Left lung (tissue), 10 donors: Measurements from ENCODE around the gene LAMA1. TPM values are rescaled to one million over a fixed set of nuclear protein-coding genes. Genes with fewer than 3 reads are reported as not detected.

ENCODE experiments used
- ATAC-seq: fragments of 200-7000 bp; cut with Tn5 transposase; one replicate; pipeline ENCODE4 v1.9.1; 2020; ENCODE audit warnings: moderate library complexity
- DNase-seq, 4 donors: peaks; one replicate each; pipeline ENCODE4 v3.0.0-alpha.2; 2013 to 2020
- H3K27ac ChIP-seq, 2 donors: fragments of 200-600 bp; sonication (generic) in 1 of 2; one replicate each; pipeline versions ENCODE4 v1.5.0 to v1.8.0; 2020 to 2021
- H3K27me3 ChIP-seq, 2 donors: fragments of 200-600 bp; sonication (generic) in 1 of 2; one replicate each; pipeline versions ENCODE4 v1.5.0 to v1.8.0; 2020 to 2021
- H3K36me3 ChIP-seq, 2 donors: fragments of 200-600 bp; sonication (generic) in 1 of 2; one replicate each; pipeline versions ENCODE4 v1.5.0 to v1.8.0; 2020 to 2021
- H3K4me1 ChIP-seq, 2 donors: fragments of 200-600 bp; one replicate each; pipeline ENCODE4 v1.8.0; 2021
- H3K4me3 ChIP-seq, 2 donors: fragments of 200-600 bp; sonication (generic) in 1 of 2; one replicate each; pipeline versions ENCODE4 v1.5.0 to v1.8.0; 2020 to 2021; ENCODE audit warnings: mild to moderate bottlenecking in 1 of 2
- H3K9me3 ChIP-seq, 2 donors: fragments of 200-600 bp; sonication (generic) in 1 of 2; one replicate each; pipeline versions ENCODE4 v1.5.0 to v1.8.0; 2020 to 2021
- intact Hi-C, 2 donors: fragments of 100-400 bp; cut with DNase I; formaldehyde crosslinking; loops; one replicate each; pipeline versions ENCODE4 v1.11.2 to v1.14.2; 2022
- polyA plus RNA-seq, 6 donors: library from polyadenylated mRNA; unstranded; fragments of 120-200 nt; gene quantifications; one replicate each; pipeline ENCODE4 v1.2.1, GENCODE V29; 2013; ENCODE audit not compliant: insufficient read length in 6 of 6
- total RNA-seq, 2 donors: library from RNA; stranded (reverse); fragmentation: NEBNext Ultra II Directional; extraction: Animal tissue kit (Norgen Biotek cat#: 25700); gene quantifications; one replicate each; pipeline ENCODE4 v1.2.1, GENCODE V29; 2021
- TF ChIP-seq, protein P1 (sequence below), 2 donors: fragments of 200-600 bp; sonication (generic) in 1 of 2; IDR thresholded peaks; one replicate each; pipeline versions ENCODE4 v1.5.0 to v1.8.0; 2021; ENCODE audit warnings: antibody characterized with exemption in 2 of 2
- donor health status: DM: no; HTN: yes; CAD: no.
- donor health status: DM: no; HTN: no; CAD: no.

Gene LAMA1
- total and polyA plus RNA-seq, 8 donors = 2.4 to 22.9 (median 11.6) TPM

DNA sequence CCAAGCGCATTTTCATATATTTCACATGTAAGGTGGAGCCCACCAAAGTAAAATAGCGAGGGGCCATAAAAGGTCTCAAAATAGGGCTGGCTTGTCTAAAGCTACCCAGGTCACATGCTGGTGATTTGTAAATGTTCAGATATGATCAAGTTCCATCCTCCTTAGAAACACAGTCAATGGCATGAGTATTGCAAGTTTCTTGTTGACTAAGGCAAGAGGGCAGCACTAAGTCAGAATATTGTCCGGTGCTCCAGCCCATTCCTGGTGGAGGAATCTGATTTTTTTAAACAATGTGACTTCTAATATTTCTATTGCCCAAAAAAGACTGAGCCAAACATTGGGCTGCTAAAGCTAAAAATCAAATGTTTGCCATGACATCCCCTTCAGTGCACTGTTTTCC is 85.1 kb downstream of the LAMA1 start:
- no peak for ATAC-seq
- H3K9me3 ChIP-seq = no peaks in the 10 kb centered on the region
- intact Hi-C loops = loop anchor here in 1 of 2 donors (10.0 kb wide), 1 partner anchor 142 kb away; no protein-coding TSS in a partner anchor
- H3K27me3 ChIP-seq = no peaks in the 10 kb centered on the region
- no peak overlapping the region for H3K4me3 ChIP-seq
- TF ChIP-seq, protein P1, sequence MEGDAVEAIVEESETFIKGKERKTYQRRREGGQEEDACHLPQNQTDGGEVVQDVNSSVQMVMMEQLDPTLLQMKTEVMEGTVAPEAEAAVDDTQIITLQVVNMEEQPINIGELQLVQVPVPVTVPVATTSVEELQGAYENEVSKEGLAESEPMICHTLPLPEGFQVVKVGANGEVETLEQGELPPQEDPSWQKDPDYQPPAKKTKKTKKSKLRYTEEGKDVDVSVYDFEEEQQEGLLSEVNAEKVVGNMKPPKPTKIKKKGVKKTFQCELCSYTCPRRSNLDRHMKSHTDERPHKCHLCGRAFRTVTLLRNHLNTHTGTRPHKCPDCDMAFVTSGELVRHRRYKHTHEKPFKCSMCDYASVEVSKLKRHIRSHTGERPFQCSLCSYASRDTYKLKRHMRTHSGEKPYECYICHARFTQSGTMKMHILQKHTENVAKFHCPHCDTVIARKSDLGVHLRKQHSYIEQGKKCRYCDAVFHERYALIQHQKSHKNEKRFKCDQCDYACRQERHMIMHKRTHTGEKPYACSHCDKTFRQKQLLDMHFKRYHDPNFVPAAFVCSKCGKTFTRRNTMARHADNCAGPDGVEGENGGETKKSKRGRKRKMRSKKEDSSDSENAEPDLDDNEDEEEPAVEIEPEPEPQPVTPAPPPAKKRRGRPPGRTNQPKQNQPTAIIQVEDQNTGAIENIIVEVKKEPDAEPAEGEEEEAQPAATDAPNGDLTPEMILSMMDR (IDR thresholded peaks at IDR 0.05) = no peak
- DNase-seq = no peak
- no peak overlapping the region for H3K27ac ChIP-seq
- no peaks in the 10 kb centered on the region for H3K4me1 ChIP-seq
- no peaks in the 10 kb centered on the region for H3K36me3 ChIP-seq

- Histone ChIP-seq H3K36me3 (no peaks in the 10 kb centered on the region), H3K27me3 (no peaks in the 10 kb centered on the region), H3K4me3 (no peak overlapping the region), H3K4me1 (no peaks in the 10 kb centered on the region), H3K27ac (no peak overlapping the region), H3K9me3 (no peaks in the 10 kb centered on the region)
- intact Hi-C loops = no loop called here
- DNase-seq (no peak), ATAC-seq (no peak)
- TF ChIP-seq, protein P1 (IDR thresholded peaks at IDR 0.05) = no peak
These were observed 89.0 kb downstream of the LAMA1 start for GRCh38 chr18:7028625-7029024.

GRCh38 chr18:7025194-7025593 is 92.4 kb downstream of the LAMA1 start:
- TF ChIP-seq, protein P1 (IDR thresholded peaks at IDR 0.05) = no peak
- no peaks in the 10 kb centered on the region for H3K9me3 ChIP-seq
- intact Hi-C loops = no loop called here
- DNase-seq = no peak
- no peak overlapping the region for H3K27ac ChIP-seq
- no peaks in the 10 kb centered on the region for H3K4me1 ChIP-seq
- no peaks in the 10 kb centered on the region for H3K36me3 ChIP-seq
- no peak overlapping the region for H3K4me3 ChIP-seq
- no peak for ATAC-seq
- no peaks in the 10 kb centered on the region for H3K27me3 ChIP-seq

GRCh38 chr18:7023581-7023980 is 94.0 kb downstream of the LAMA1 start:
- DNase-seq = no peak
- Histone ChIP-seq H3K4me1 (no peaks in the 10 kb centered on the region), H3K36me3 (no peaks in the 10 kb centered on the region), H3K4me3 (no peak overlapping the region), H3K27ac (no peak overlapping the region), H3K27me3 (no peaks in the 10 kb centered on the region), H3K9me3 (no peaks in the 10 kb centered on the region)
- intact Hi-C loops = no loop called here
- ATAC-seq = no peak
- TF ChIP-seq, protein P1 (IDR thresholded peaks at IDR 0.05) = no peak

- no peaks in the 10 kb centered on the region for H3K9me3 ChIP-seq
- H3K27ac ChIP-seq = no peak overlapping the region
- TF ChIP-seq, protein P1 (IDR thresholded peaks at IDR 0.05) = no peak
- ATAC-seq = no peak
- H3K4me1 ChIP-seq = no peaks in the 10 kb centered on the region
- H3K4me3 ChIP-seq = no peak overlapping the region
- H3K27me3 ChIP-seq = no peaks in the 10 kb centered on the region
- DNase-seq = no peak
- no peaks in the 10 kb centered on the region for H3K36me3 ChIP-seq
- intact Hi-C loops = no loop called here
These were observed 94.5 kb downstream of the LAMA1 start for GRCh38 chr18:7023063-7023580.
